Thyroid gland (tissue), 4 donors: Measurements from ENCODE around the gene TBC1D2B.

Experiments
- POLR2A ChIP-seq, 2 donors: fragments of 450-650 bp; IDR thresholded peaks; one replicate each; pipeline ENCODE4 v1.6.1; 2017; ENCODE audit warnings: antibody characterized with exemption in 2 of 2, mild to moderate bottlenecking in 2 of 2, moderate library complexity in 1 of 2
- TF ChIP-seq, protein P1 (sequence below), 6 experiments: fragments of 200-600 bp in 3 of 6; fragments of 450-650 bp in 3 of 6; sonication (generic) in 3 of 6; IDR thresholded peaks; one replicate each; pipeline ENCODE4 v1.5.1; 2016 to 2019; ENCODE audit warnings: antibody characterized with exemption in 6 of 6, mild to moderate bottlenecking in 2 of 6, inconsistent platforms in 1 of 6, moderate library complexity in 1 of 6

DNA sequence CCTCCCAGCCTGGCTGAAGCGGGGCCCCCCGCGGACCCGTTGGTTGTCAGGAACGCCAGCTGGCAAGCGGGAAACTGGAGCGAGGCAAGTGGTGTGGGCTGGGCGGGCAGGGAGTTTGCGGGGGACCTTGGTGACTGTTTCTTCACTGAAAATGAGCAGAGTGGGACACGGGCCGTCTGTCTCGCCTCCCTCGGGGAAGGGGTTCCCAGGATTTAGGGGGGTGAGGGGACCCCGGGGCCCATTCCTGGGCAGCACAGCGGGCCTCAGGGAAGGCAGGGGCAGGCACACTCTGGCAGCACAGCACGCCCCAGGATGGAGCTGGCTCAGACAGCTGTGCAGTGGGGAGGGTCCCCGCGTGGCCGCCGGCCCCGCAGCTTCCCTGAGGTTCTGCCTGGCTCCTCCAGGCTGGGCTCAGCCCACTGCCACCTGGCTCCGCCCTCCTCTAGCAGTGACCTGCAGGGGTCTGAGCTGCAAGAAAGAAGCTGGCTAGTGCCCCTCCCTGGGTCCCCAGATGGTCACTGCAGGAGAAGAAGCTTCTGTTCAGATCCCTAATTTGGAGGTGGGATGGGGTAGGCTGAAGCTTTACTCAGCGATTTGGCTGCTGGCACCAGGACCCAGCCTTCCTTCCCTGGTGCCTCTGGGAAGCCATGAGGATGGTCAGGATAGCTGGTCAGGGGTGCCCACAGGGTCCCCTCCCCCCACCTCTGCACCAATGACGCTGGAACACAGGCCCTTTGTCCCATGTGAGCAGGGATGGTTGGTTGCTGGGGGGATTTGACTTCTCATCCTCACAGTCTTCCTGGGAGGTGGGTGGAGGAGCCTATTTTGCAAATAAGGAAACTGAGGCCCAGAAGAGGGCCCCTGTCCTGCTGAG, 90.4 kb downstream of the TBC1D2B start:
- TF ChIP-seq, protein P1, sequence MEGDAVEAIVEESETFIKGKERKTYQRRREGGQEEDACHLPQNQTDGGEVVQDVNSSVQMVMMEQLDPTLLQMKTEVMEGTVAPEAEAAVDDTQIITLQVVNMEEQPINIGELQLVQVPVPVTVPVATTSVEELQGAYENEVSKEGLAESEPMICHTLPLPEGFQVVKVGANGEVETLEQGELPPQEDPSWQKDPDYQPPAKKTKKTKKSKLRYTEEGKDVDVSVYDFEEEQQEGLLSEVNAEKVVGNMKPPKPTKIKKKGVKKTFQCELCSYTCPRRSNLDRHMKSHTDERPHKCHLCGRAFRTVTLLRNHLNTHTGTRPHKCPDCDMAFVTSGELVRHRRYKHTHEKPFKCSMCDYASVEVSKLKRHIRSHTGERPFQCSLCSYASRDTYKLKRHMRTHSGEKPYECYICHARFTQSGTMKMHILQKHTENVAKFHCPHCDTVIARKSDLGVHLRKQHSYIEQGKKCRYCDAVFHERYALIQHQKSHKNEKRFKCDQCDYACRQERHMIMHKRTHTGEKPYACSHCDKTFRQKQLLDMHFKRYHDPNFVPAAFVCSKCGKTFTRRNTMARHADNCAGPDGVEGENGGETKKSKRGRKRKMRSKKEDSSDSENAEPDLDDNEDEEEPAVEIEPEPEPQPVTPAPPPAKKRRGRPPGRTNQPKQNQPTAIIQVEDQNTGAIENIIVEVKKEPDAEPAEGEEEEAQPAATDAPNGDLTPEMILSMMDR (IDR thresholded peaks at IDR 0.05), result no peak
- no peak for TF ChIP-seq POLR2A (IDR thresholded peaks at IDR 0.05)
